Vagina (tissue), 2 donors: Measurements from ENCODE around the gene ZNF726.

Source experiments
- CTCF ChIP-seq, 3 experiments: fragments of 450-650 bp in 2 of 3; fragments of 200-600 bp in 1 of 3; sonication (generic) in 1 of 3; IDR thresholded peaks; one replicate each; pipeline ENCODE4 v1.5.1; 2017 to 2019; ENCODE audit warnings: antibody characterized with exemption in 3 of 3, mild to moderate bottlenecking in 2 of 3, moderate library complexity in 2 of 3
- POLR2AphosphoS5 ChIP-seq, 2 donors: sonication (generic); formaldehyde crosslinking; IDR thresholded peaks; one replicate each; pipeline ENCODE4 v1.9.0; 2017; ENCODE audit warnings: antibody characterized with exemption in 2 of 2, mild to moderate bottlenecking in 2 of 2, low read depth in 1 of 2; ENCODE audit not compliant: insufficient read depth in 1 of 2

- TF ChIP-seq CTCF (IDR thresholded peaks at IDR 0.05): no peak
- TF ChIP-seq POLR2AphosphoS5 (IDR thresholded peaks at IDR 0.05; ENCODE audit: insufficient read depth in 1 of 2, low read depth in 1 of 2): no peak
These were observed 46.1 kb upstream of the ZNF726 start for GRCh38 chr19:23868630-23869029.
